Endothelial cell of umbilical vein (primary cell): ENCODE results near the gene TIA1. TPM values are rescaled to one million over a fixed set of nuclear protein-coding genes. Genes with fewer than 3 reads are reported as not detected.

Experiments used
- BruUV-seq: library from RNA; stranded (reverse); fragments of 400-500 nt; replicated peaks from 2 replicates; lab custom pipeline; 2021; lab: Mats Ljungman, UMichigan
- CTCF ChIA-PET: fragments of 300-600, 350-600 bp; sonication (Branson Sonifier 250); formaldehyde crosslinking; loops from one replicate; lab custom pipeline; 2021; ENCODE audit warnings: antibody characterized with exemption, inconsistent platforms; lab: Charles Lee
- POLR2A ChIA-PET: fragments of 300-600, 350-600 bp; sonication (Branson Sonifier 250); formaldehyde crosslinking; loops from one replicate; lab custom pipeline; 2021; ENCODE audit warnings: antibody characterized with exemption, inconsistent platforms; lab: Charles Lee
- DNase-seq: peaks from one replicate; pipeline ENCODE4 v3.0.0-alpha.2; 2011; ENCODE audit warnings: low read depth, low spot score
- FAIRE-seq: peaks from 2 replicates; lab custom pipeline; 2011; peaks lifted over from hg19 to GRCh38; lab: Jason Lieb, UNC
- H2AFZ ChIP-seq: 2 replicates; pipeline ENCODE4 v1.6.0; 2012; ENCODE audit warnings: low read depth, low read length, control low read depth, inconsistent platforms
- H3K27ac ChIP-seq: 2 replicates; pipeline ENCODE4 v1.5.1; 2011; ENCODE audit warnings: low read depth, mild to moderate bottlenecking, control low read depth, low read length, moderate library complexity; ENCODE audit not compliant: insufficient read depth
- H3K27me3 ChIP-seq, 2 experiments: 2 replicates each; pipeline versions ENCODE4 v1.6.0 to v1.6.1; 2011; ENCODE audit warnings: low read length in 2 of 2, mixed read lengths in 1 of 2; ENCODE audit not compliant: control insufficient read depth in 2 of 2, insufficient read depth in 2 of 2
- H3K36me3 ChIP-seq, 2 experiments: 2 replicates in 1 of 2; 3 replicates in 1 of 2; pipeline ENCODE4 v1.5.1; 2011; ENCODE audit warnings: low read length in 2 of 2, mild to moderate bottlenecking in 1 of 2, moderate library complexity in 1 of 2; ENCODE audit not compliant: control insufficient read depth in 2 of 2, insufficient read depth in 2 of 2; ENCODE audit errors: extremely low read depth in 1 of 2
- H3K4me1 ChIP-seq: 3 replicates; pipeline ENCODE4 v1.5.1; 2011; ENCODE audit warnings: mild to moderate bottlenecking, low read length; ENCODE audit not compliant: control insufficient read depth, insufficient read depth; ENCODE audit errors: extremely low read depth
- H3K4me2 ChIP-seq: 2 replicates; pipeline ENCODE4 v1.6.1; 2011; ENCODE audit warnings: low read length, control low read depth, mixed read lengths; ENCODE audit not compliant: insufficient read depth
- H3K4me3 ChIP-seq, 3 experiments: fragments of 200-600 bp in 1 of 3; sonication (generic), shearing (Covaris generic) in 1 of 3; replicated peaks in 1 of 3; 2 replicates each; pipeline ENCODE4 v1.5.1; 2011 to 2016; ENCODE audit warnings: control low read depth in 3 of 3, low read length in 3 of 3, mild to moderate bottlenecking in 2 of 3, inconsistent platforms in 1 of 3, low read depth in 1 of 3, moderate library complexity in 1 of 3; ENCODE audit not compliant: insufficient read depth in 1 of 3
- H3K79me2 ChIP-seq: 2 replicates; pipeline ENCODE4 v1.6.0; 2012; ENCODE audit warnings: low read length, inconsistent platforms; ENCODE audit not compliant: control insufficient read depth, insufficient read depth
- H3K9ac ChIP-seq: replicated peaks from 2 replicates; pipeline ENCODE3; 2011; ENCODE audit warnings: low read length, control low read depth; ENCODE audit not compliant: insufficient read depth; ENCODE audit errors: extremely low read depth
- H3K9me1 ChIP-seq: replicated peaks from 3 replicates; pipeline ENCODE4 v1.6.0; 2011; ENCODE audit warnings: mild to moderate bottlenecking, low read length; ENCODE audit not compliant: control insufficient read depth, insufficient read depth; ENCODE audit errors: extremely low read depth
- H3K9me3 ChIP-seq: replicated peaks from 2 replicates; pipeline ENCODE4 v1.5.1; 2012; ENCODE audit warnings: low read length, inconsistent platforms; ENCODE audit not compliant: control insufficient read depth, insufficient read depth
- H4K20me1 ChIP-seq: replicated peaks from 2 replicates; pipeline ENCODE3; 2011; ENCODE audit warnings: mild to moderate bottlenecking, low read length; ENCODE audit not compliant: control insufficient read depth, insufficient read depth; ENCODE audit errors: extremely low read depth
- CTCF ChIP-seq, 2 donors: IDR thresholded peaks; 1 replicate in 1 of 2; 2 replicates in 1 of 2; pipeline ENCODE4 v1.5.1; 2011; ENCODE audit warnings: low read length in 2 of 2, mild to moderate bottlenecking in 2 of 2, moderate library complexity in 2 of 2, control low read depth in 1 of 2, inconsistent platforms in 1 of 2, low read depth in 1 of 2; ENCODE audit not compliant: insufficient read depth in 1 of 2; ENCODE audit errors: extremely low read depth in 1 of 2
- EZH2 ChIP-seq: IDR thresholded peaks from 2 replicates; pipeline ENCODE4 v1.6.1; 2012; ENCODE audit warnings: borderline replicate concordance, low read depth, mild to moderate bottlenecking, moderate library complexity, low read length, inconsistent platforms; ENCODE audit not compliant: severe bottlenecking
- FOS ChIP-seq: IDR thresholded peaks from 2 replicates; pipeline ENCODE4 v1.6.1; 2011; ENCODE audit warnings: mild to moderate bottlenecking, low read length, moderate library complexity, borderline replicate concordance; ENCODE audit not compliant: insufficient read depth
- GATA2 ChIP-seq: IDR thresholded peaks from 2 replicates; pipeline ENCODE4 v1.7.0; 2011; ENCODE audit warnings: low read depth, mild to moderate bottlenecking, moderate library complexity, mixed read lengths, low read length; ENCODE audit not compliant: insufficient read length, insufficient read depth
- JUN ChIP-seq: IDR thresholded peaks from 2 replicates; pipeline ENCODE4 v1.6.1; 2011; ENCODE audit warnings: borderline replicate concordance, low read depth; ENCODE audit not compliant: insufficient read length, insufficient read depth
- MAX ChIP-seq: IDR thresholded peaks from 2 replicates; pipeline ENCODE4 v1.6.1; 2011; ENCODE audit not compliant: insufficient read depth, insufficient read length
- MYC ChIP-seq: IDR thresholded peaks from one replicate; pipeline ENCODE4 v1.6.1; 2011; ENCODE audit warnings: mild to moderate bottlenecking, low read depth, low read length
- POLR2A ChIP-seq: IDR thresholded peaks from 2 replicates; pipeline ENCODE4 v1.6.1; 2012; ENCODE audit warnings: low read depth, mild to moderate bottlenecking, control low read depth, low read length
- POLR2AphosphoS5 ChIP-seq: IDR thresholded peaks from 2 replicates; pipeline ENCODE4 v1.6.1; 2012; ENCODE audit warnings: low read depth, mild to moderate bottlenecking, control low read depth, low read length, moderate library complexity; ENCODE audit not compliant: insufficient read depth
- dilution Hi-C: fragments of 300-500 bp; cut with MboI; formaldehyde crosslinking; loops from one replicate; pipeline ENCODE4 v1.15.0; 2019; ENCODE audit warnings: low sequenced_read_pairs; ENCODE audit not compliant: extremely low pct_ligation_motif_present
- intact Hi-C: fragments of 100-400 bp; cut with micrococcal nuclease; formaldehyde crosslinking; loops from one replicate; pipeline ENCODE4 v1.10.0; 2022
- polyA plus RNA-seq, 4 experiments: library from polyadenylated mRNA; depleted of rRNA in 3 of 4; stranded (reverse) in 3 of 4; unstranded in 1 of 4; fragments of >200 nt; gene quantifications; 2 replicates each; pipeline versions ENCODE4 v1.2.1 to v1.2.3, GENCODE V29; 2011 to 2012; ENCODE audit warnings: missing spikeins in 1 of 4
- total RNA-seq: library from RNA; stranded (reverse); gene quantifications from 2 replicates; pipeline ENCODE4 v1.2.3, GENCODE V29; 2021

Gene TIA1
- total and polyA plus RNA-seq, 2 donors (not counting 3 experiments of a cell fraction or from before 2014, with no cell fraction given), result 60.2 to 163 TPM

- CTCF ChIA-PET, result interaction anchor here (1.9 kb wide), 1 partner anchor 50 kb away, joined by 5 read pairs; the partner anchor contains the start of gene C2orf42
- H3K27ac ChIP-seq, result no peak overlapping the region
- H3K4me2 ChIP-seq, result no peak overlapping the region
- no peaks in the 10 kb centered on the region for H3K9me1 ChIP-seq
- H3K27me3 ChIP-seq, result no peaks in the 10 kb centered on the region
- POLR2A ChIA-PET, result no interaction called here
- peaks cover 24% of the 10 kb centered on the region for H4K20me1 ChIP-seq
- no peak overlapping the region for H3K4me3 ChIP-seq
- no peaks in the 10 kb centered on the region for H3K9me3 ChIP-seq
- no TSS peak for BruUV-seq
- H3K79me2 ChIP-seq, result peaks cover 97% of the 10 kb centered on the region
- dilution Hi-C loops (no loop called here), intact Hi-C loops (loop anchor here (10.0 kb wide), 1 partner anchor 326 kb away; the partner anchor contains the start of gene MXD1)
- H2AFZ ChIP-seq, result no peak overlapping the region
- peaks cover 25% of the 10 kb centered on the region for H3K4me1 ChIP-seq
- FAIRE-seq (no peak), DNase-seq (no peak)
- H3K36me3 ChIP-seq, result peaks cover 0 to 4% of the 10 kb centered on the region in 2 experiments
- TF ChIP-seq CTCF (IDR thresholded peaks at IDR 0.05; ENCODE audit: extremely low read depth in 1 of 2, insufficient read depth in 1 of 2, low read depth in 1 of 2, low read length in 2 of 2), result no peak
- TF ChIP-seq JUN, result no peak
- TF ChIP-seq POLR2AphosphoS5, result no peak
- no peak for TF ChIP-seq POLR2A
- no peak for TF ChIP-seq FOS
- TF ChIP-seq MAX, result no peak
- TF ChIP-seq EZH2, result no peak
- no peak for TF ChIP-seq GATA2
- no peak for TF ChIP-seq MYC
- H3K9ac ChIP-seq, result no peak overlapping the region
Observed at GRCh38 chr2:70240599-70240998, 7.8 kb downstream of the TIA1 start.
